Right renal pelvis (tissue), 4 donors: Measurements from ENCODE around the gene RASGEF1C. TPM values are rescaled to one million over a fixed set of nuclear protein-coding genes. Genes with fewer than 3 reads are reported as not detected.

ENCODE experiments used
- DNase-seq, 4 donors: peaks; one replicate each; pipeline ENCODE4 v3.0.0-alpha.2; 2013; ENCODE audit warnings: low read depth in 4 of 4, low spot score in 3 of 4, missing footprints in 1 of 4
- polyA plus RNA-seq, 4 donors: library from polyadenylated mRNA; unstranded; fragments of 120-200 nt; gene quantifications; one replicate each; pipeline ENCODE4 v1.2.1, GENCODE V29; 2013; ENCODE audit not compliant: insufficient read length in 4 of 4

The RASGEF1C gene
- polyA plus RNA-seq, result 1 to 10 TPM in 1 of 4 donors, under 1 TPM in 3; 0.55 to 1.1 (median 0.88) TPM

GRCh38 chr5:180209137-180209581 lies at the start of gene RASGEF1C:
TSS of gene RASGEF1C (minus strand) at chr5:180209211. CDS start at chr5:180138052, 71,159 bp downstream.
- peak in 3 of 4 donors; percentile 44 to 67 (median 61) for DNase-seq

- DNase-seq, result no peak
Observed at GRCh38 chr5:180253036-180253824, 44.2 kb upstream of the RASGEF1C start.

DNA sequence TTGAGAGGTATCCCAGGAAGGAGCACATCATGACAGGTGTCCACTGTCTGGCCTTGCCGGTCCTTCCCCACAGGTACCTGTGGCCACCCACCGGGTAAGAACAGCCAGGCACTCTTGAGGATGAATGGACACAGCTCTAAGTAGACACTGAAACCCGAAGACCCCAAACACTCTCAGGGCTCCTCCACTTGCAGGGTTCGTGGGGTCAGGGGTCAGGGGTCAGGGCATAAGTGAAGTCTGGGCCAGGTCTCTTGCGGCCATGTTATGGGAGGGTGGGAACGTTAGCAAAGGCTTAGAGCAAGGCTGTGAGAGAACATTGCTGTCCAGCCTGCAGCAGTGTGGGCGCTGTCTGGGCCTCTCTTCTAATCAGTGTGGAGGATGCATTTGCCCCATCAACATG lies 42.9 kb upstream of the RASGEF1C start:
- no peak for DNase-seq

DNA sequence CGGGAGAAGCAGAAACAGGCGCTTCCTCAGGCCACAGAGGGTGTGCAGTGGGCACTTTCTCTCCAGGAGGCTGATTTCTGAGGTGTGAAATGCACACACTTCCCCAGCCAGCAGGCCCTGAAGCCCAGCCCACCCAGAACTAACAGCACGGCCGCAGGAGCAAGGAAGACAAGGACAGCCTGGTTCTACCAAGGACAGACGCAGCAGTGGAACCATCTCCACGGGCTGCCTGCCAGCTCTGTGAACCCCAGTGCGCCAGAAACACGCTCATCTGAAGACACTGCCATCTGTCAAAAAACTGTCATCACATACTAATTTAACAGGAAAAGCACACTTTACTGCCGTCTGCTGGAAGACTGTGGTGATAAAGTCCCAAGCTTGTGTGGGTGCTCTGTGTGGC lies 42.1 kb upstream of the RASGEF1C start:
- DNase-seq, result no peak

DNA sequence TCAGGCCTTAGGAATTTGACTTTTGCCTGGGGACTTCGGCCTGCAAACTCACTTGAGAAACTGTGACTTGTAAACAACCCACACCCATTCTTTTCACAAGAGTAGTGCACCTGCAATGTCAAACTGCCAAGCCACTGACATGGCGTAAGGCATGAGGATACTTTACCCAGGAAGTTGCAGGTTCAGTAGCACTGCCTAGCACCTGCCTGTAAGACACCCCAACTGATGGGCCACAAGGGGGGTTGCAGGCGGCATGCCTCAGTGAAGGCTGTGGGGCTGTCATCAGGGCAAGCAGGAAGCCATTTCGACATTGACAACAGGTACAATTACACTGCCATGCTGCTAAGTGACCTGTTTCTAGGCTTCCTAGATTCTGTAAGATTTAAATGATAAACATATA lies 41.3 kb upstream of the RASGEF1C start:
- no peak for DNase-seq

GRCh38 chr5:180241600-180241999 lies 32.6 kb upstream of the RASGEF1C start:
- no peak for DNase-seq

- DNase-seq, result no peak
Observed at GRCh38 chr5:180238631-180239030, 29.6 kb upstream of the RASGEF1C start.

GRCh38 chr5:180235846-180236245 lies 26.8 kb upstream of the RASGEF1C start:
- no peak for DNase-seq

GRCh38 chr5:180235077-180235476 lies 26.1 kb upstream of the RASGEF1C start:
- no peak for DNase-seq

DNA sequence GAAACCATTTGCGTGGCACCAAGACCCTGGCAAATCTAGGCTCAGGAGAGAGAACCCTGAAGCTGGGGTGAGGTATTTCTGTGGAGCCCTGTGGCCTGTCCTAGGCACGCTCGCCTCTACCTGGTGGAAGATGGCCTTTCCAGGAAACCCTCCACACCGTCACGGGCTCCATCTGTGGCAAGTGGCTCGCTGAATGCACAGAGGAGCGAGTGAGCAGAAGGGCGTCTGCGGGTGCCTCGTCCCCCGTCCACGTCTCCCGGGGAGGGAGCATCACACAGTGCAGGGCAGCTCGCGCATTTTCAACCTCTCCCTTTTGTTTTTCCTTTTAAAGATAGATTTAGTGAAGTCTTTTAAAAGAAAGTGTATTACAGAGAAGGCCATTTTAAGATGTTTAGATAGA lies 25.3 kb upstream of the RASGEF1C start:
- DNase-seq, result no peak

GRCh38 chr5:180233729-180234128 lies 24.7 kb upstream of the RASGEF1C start:
- peak in 1 of 4 donors; percentile 19 for DNase-seq

DNA sequence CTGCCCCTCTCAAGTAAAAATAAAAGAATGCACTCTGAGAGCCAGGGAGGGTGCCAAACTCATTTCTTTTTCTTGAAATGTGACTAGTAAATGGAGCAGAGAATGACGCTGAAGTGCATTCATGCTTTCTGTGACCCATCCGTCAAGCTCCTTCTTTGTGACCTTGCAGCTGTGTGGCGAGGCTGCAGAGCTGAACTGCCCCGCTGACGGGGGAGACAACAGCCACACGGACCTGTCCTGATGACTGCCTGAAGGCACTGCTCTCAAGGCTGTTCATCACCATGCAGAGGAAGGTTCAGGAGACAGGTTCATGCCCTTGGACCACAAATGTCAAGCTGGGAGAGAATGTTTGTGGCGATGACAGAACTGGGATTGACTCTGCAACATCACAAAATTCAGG lies 21.0 kb upstream of the RASGEF1C start:
- no peak for DNase-seq

DNA sequence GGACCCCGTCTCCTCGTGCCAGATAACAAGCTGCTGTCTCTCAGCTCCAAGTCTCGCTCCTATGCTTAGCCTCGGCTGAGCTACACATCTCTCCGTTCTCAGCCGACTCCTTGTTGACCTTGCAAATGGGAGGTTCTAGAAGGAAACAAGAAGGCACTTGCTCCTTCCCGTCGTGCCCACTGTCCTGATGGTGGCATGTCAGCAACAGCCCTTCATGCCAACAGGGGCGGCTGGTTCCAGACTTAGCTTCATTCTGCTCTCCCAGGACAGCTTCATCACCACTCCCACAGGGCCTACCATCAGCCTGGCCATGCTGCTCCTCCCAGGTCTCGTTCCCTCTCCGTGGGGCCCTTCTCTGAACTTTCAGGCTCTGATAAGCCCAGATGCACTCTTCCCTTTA lies 13.0 kb upstream of the RASGEF1C start:
- no peak for DNase-seq

GRCh38 chr5:180217797-180218196 lies 8.8 kb upstream of the RASGEF1C start:
- DNase-seq, result no peak

DNA sequence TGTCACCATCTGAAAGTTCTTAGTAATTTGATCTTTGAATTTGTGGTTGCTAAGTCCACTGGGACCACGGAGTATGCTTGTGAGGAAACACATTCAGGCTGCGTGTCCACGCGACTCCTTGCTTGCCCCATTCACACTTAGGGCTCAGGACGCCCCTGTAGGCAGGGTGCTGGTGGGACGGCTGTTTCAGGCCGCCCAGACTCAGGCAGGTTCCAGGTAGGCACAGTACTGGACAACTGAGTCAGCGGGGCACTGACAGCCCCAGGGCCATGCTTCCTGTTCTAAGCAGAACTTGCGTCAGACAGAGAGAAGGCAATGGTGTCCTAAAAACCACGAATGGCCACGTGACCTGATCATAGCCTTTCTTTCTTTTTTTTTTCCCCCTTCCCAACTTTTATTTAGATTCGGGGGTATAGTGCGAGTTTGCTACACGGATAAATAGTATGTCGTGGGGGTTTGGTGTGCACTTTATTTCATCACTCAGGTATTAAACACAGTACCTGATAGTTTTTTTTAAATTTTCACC lies 7.7 kb upstream of the RASGEF1C start:
- DNase-seq, result no peak

GRCh38 chr5:180215783-180216630 lies 7.0 kb upstream of the RASGEF1C start:
- DNase-seq, result no peak

- DNase-seq, result no peak
Observed at GRCh38 chr5:180214870-180215770, 6.1 kb upstream of the RASGEF1C start.

- DNase-seq, result no peak
Observed at GRCh38 chr5:180213657-180214207, 4.7 kb upstream of the RASGEF1C start.

- no peak for DNase-seq
Observed at GRCh38 chr5:180213256-180213600, 4.2 kb upstream of the RASGEF1C start.
